Neural progenitor cell (in vitro differentiated cells): ENCODE measurements around the gene TRMT1. TPM values are rescaled to one million over a fixed set of nuclear protein-coding genes. Genes with fewer than 3 reads are reported as not detected.

ENCODE experiments used
- DNase-seq: peaks from one replicate; pipeline ENCODE4 v3.0.0-alpha.2; 2016; ENCODE audit warnings: low spot score
- H2AFZ ChIP-seq: fragments of 200-600 bp; sonication (generic); replicated peaks from 2 replicates; pipeline ENCODE4 v1.6.1; 2016; ENCODE audit warnings: antibody characterized with exemption
- H3F3A ChIP-seq: fragments of 200-600 bp; sonication (generic); 2 replicates; pipeline ENCODE4 v1.6.1; 2016; ENCODE audit warnings: antibody characterized with exemption, low read depth
- H3K27ac ChIP-seq: fragments of 200-600 bp; sonication (generic); 2 replicates; pipeline ENCODE4 v1.5.1; 2016; ENCODE audit warnings: mild to moderate bottlenecking
- H3K27me3 ChIP-seq: fragments of 200-600 bp; sonication (generic); 2 replicates; pipeline ENCODE4 v1.6.1; 2016; ENCODE audit warnings: mild to moderate bottlenecking, moderate library complexity
- H3K36me3 ChIP-seq: fragments of 200-600 bp; sonication (generic); 2 replicates; pipeline ENCODE4 v1.5.1; 2016
- H3K4me1 ChIP-seq: fragments of 200-600 bp; sonication (generic); 2 replicates; pipeline ENCODE4 v1.6.1; 2016; ENCODE audit warnings: mixed run types
- H3K4me2 ChIP-seq: fragments of 200-600 bp; sonication (generic); 2 replicates; pipeline ENCODE4 v1.6.1; 2016
- H3K4me3 ChIP-seq: fragments of 200-600 bp; sonication (generic); 2 replicates; pipeline ENCODE4 v1.5.1; 2016
- H3K79me2 ChIP-seq: fragments of 200-600 bp; sonication (generic); 2 replicates; pipeline ENCODE4 v1.6.1; 2016; ENCODE audit warnings: low read depth
- H3K9ac ChIP-seq: fragments of 200-600 bp; sonication (generic); 2 replicates; pipeline ENCODE4 v1.6.1; 2016
- H3K9me3 ChIP-seq: fragments of 200-600 bp; sonication (generic); 2 replicates; pipeline ENCODE4 v1.5.1; 2016; ENCODE audit warnings: low read depth
- H4K20me1 ChIP-seq: fragments of 200-600 bp; sonication (generic); 2 replicates; pipeline ENCODE4 v1.6.1; 2016; ENCODE audit warnings: low read depth
- H3K27ac Mint-ChIP-seq: 3 replicates; pipeline ENCODE4 v1.8.0; 2021; ENCODE audit warnings: mixed read lengths
- H3K27me3 Mint-ChIP-seq: 2 replicates; pipeline ENCODE4 v1.8.0; 2022; ENCODE audit warnings: low read depth, mild to moderate bottlenecking, inconsistent platforms, moderate library complexity, mixed read lengths; ENCODE audit not compliant: insufficient read depth
- H3K36me3 Mint-ChIP-seq: 3 replicates; pipeline ENCODE4 v1.8.0; 2021; ENCODE audit warnings: mixed read lengths
- H3K4me1 Mint-ChIP-seq: 3 replicates; pipeline ENCODE4 v1.8.0; 2021; ENCODE audit warnings: mixed read lengths
- H3K4me3 Mint-ChIP-seq: 3 replicates; pipeline ENCODE4 v1.8.0; 2021; ENCODE audit warnings: mild to moderate bottlenecking, moderate library complexity, mixed read lengths
- H3K9me3 Mint-ChIP-seq: 3 replicates; pipeline ENCODE4 v1.8.0; 2020; ENCODE audit warnings: mixed read lengths
- EZH2 ChIP-seq: fragments of 200-600 bp; sonication (generic); IDR thresholded peaks from 2 replicates; pipeline ENCODE4 v1.6.1; 2017; ENCODE audit warnings: antibody characterized with exemption, mild to moderate bottlenecking, moderate library complexity
- EZH2phosphoT487 ChIP-seq: fragments of 200-600 bp; sonication (generic); IDR thresholded peaks from 2 replicates; pipeline ENCODE4 v1.6.1; 2017; ENCODE audit warnings: antibody characterized with exemption
- total RNA-seq: library from RNA; depleted of rRNA; stranded (reverse); fragments of >200 nt; gene quantifications from 2 replicates; pipeline ENCODE4 v1.2.3, GENCODE V29; 2015; ENCODE audit warnings: low replicate concordance
- TF ChIP-seq, protein P1 (sequence below): fragments of 200-600 bp; sonication (generic); IDR thresholded peaks from 2 replicates; pipeline ENCODE4 v1.5.1; 2017; ENCODE audit warnings: antibody characterized with exemption, mild to moderate bottlenecking

TRMT1 gene
- total RNA-seq, 1 donor from 2014 or later: 30.2 TPM

DNA sequence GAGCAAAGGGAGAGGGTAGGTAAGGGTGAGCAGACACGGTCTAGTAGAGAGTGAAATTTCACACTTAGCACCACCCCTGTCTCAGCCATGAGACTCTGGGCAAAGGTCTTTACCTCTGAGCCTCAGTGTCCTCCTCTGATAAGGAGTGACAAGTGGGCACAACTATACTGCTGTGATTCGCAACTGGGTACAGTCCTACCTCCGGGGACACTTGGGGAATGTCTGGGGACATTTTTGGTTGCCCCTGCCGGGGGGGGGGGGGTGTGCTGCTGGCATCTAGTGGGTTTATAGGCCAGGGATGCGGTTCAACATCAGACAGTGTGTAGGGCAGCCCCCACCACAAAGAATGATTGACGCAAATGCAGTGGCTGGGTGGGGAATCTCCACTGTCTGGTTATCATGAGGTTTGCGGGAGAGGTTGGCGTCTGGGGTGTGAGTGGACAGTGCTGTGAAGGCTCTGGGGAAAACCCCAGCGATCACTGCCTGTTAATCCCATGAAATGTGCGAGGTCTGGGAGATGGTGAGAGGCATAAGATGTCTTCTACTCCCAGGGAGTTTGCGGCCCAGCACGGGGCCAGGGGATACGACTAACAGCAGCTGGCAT lies 5.8 kb upstream of the TRMT1 start:
- peaks cover 90% of the 10 kb centered on the region for H4K20me1 ChIP-seq
- Mint-ChIP-seq H3K27me3 (peaks cover 11% of the 10 kb centered on the region), H3K9me3 (no peaks in the 10 kb centered on the region), H3K27ac (peak overlapping the region; percentile 59), H3K4me1 (peaks cover 40% of the 10 kb centered on the region), H3K4me3 (peak overlapping the region; percentile 1), H3K36me3 (peaks cover 9% of the 10 kb centered on the region)
- H3K4me3 ChIP-seq: no peak overlapping the region
- H3K79me2 ChIP-seq: peaks cover 94% of the 10 kb centered on the region
- TF ChIP-seq EZH2phosphoT487 (no peak), EZH2 (no peak)
- TF ChIP-seq, protein P1, sequence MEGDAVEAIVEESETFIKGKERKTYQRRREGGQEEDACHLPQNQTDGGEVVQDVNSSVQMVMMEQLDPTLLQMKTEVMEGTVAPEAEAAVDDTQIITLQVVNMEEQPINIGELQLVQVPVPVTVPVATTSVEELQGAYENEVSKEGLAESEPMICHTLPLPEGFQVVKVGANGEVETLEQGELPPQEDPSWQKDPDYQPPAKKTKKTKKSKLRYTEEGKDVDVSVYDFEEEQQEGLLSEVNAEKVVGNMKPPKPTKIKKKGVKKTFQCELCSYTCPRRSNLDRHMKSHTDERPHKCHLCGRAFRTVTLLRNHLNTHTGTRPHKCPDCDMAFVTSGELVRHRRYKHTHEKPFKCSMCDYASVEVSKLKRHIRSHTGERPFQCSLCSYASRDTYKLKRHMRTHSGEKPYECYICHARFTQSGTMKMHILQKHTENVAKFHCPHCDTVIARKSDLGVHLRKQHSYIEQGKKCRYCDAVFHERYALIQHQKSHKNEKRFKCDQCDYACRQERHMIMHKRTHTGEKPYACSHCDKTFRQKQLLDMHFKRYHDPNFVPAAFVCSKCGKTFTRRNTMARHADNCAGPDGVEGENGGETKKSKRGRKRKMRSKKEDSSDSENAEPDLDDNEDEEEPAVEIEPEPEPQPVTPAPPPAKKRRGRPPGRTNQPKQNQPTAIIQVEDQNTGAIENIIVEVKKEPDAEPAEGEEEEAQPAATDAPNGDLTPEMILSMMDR: no peak
- H3K27me3 ChIP-seq: no peaks in the 10 kb centered on the region
- peaks cover 15% of the 10 kb centered on the region for H3K4me1 ChIP-seq
- H3K9me3 ChIP-seq: no peaks in the 10 kb centered on the region
- no peak overlapping the region for H2AFZ ChIP-seq
- no peak overlapping the region for H3K4me2 ChIP-seq
- no peak overlapping the region for H3K27ac ChIP-seq
- peaks cover 4% of the 10 kb centered on the region for H3F3A ChIP-seq
- DNase-seq: no peak
- no peaks in the 10 kb centered on the region for H3K36me3 ChIP-seq
- H3K9ac ChIP-seq: no peak overlapping the region

DNA sequence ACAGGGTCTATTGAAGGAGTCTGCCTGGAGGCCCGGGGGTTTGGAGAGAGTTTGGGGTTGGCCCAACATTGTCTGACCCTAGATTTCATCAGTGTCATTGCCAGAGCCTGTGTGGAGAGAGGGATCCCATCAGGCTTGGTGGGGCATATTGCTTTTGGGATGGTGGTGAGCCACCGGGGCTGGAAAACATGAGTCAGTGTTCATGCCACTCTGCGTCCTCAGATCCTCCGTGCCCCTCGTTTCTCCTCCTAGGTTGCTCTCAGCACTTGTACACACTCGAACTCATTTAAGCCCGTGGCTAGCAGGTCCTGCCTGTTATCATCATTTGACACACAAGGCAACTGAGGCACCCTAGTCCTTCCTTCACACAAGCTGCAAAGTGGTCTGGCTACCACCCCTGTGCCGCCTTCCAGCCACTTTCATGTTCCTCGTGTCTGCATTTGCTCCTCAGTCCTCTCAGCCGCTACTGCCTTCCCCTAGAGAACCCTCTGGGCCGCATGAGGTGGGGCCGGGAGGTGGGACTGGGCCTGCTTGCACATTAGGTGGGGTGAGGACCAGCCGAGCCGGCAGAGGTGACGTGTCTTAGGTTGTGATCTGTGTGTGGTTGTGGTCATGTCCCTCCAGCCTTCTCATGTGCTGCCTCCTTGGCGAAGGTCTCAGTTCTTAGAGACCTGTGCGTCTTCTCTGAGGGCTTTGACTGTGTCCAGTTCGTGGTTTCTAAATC lies 5.2 kb upstream of the TRMT1 start:
- H3K4me1 Mint-ChIP-seq: peaks cover 43% of the 10 kb centered on the region
- peaks cover 9% of the 10 kb centered on the region for H3K36me3 Mint-ChIP-seq
- no peak for DNase-seq
- no peaks in the 10 kb centered on the region for H3K9me3 Mint-ChIP-seq
- Histone ChIP-seq H3F3A (peaks cover 10% of the 10 kb centered on the region), H3K9me3 (no peaks in the 10 kb centered on the region), H3K4me2 (no peak overlapping the region), H2AFZ (no peak overlapping the region), H3K36me3 (no peaks in the 10 kb centered on the region), H3K27ac (no peak overlapping the region), H3K79me2 (peaks cover 88% of the 10 kb centered on the region), H3K4me1 (peaks cover 15% of the 10 kb centered on the region), H4K20me1 (peaks cover 83% of the 10 kb centered on the region), H3K27me3 (no peaks in the 10 kb centered on the region), H3K9ac (no peak overlapping the region), H3K4me3 (no peak overlapping the region)
- no peak overlapping the region for H3K4me3 Mint-ChIP-seq
- TF ChIP-seq, protein P1: no peak
- TF ChIP-seq EZH2 (no peak), EZH2phosphoT487 (no peak)
- peaks cover 11% of the 10 kb centered on the region for H3K27me3 Mint-ChIP-seq
- peak overlapping the region; percentile 59 for H3K27ac Mint-ChIP-seq

DNA sequence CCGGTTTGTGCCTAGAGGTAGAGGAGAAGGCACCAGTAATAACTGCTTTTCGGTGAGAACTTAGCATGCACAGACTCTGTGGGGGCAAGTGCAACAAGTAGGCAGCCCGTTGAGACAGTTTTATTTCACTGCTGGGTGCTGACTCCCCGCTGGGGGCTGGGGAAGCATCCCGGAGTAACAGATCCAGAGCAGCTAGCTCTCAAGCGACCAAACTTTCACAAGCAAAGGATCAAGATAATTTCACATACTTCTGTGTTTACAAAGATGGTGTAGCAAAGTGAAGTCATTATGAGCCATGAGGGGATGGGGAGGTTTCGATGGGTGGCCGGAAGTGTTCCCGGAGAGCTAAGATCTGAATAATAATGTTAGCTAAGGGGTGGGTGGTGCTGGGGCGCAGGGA lies 4.3 kb upstream of the TRMT1 start:
- H3K27ac ChIP-seq: no peak overlapping the region
- H3K4me3 Mint-ChIP-seq: peak overlapping the region; percentile 21
- H3F3A ChIP-seq: peaks cover 14% of the 10 kb centered on the region
- peaks cover 11% of the 10 kb centered on the region for H3K27me3 Mint-ChIP-seq
- H3K4me2 ChIP-seq: no peak overlapping the region
- H4K20me1 ChIP-seq: peaks cover 74% of the 10 kb centered on the region
- H3K4me1 Mint-ChIP-seq: peaks cover 49% of the 10 kb centered on the region
- H3K4me1 ChIP-seq: peaks cover 16% of the 10 kb centered on the region
- H3K4me3 ChIP-seq: no peak overlapping the region
- TF ChIP-seq, protein P1: no peak
- TF ChIP-seq EZH2 (no peak), EZH2phosphoT487 (no peak)
- peaks cover 9% of the 10 kb centered on the region for H3K36me3 Mint-ChIP-seq
- no peak overlapping the region for H3K9ac ChIP-seq
- H3K9me3 Mint-ChIP-seq: no peaks in the 10 kb centered on the region
- peaks cover 84% of the 10 kb centered on the region for H3K79me2 ChIP-seq
- no peaks in the 10 kb centered on the region for H3K36me3 ChIP-seq
- no peak overlapping the region for H3K27ac Mint-ChIP-seq
- no peak overlapping the region for H2AFZ ChIP-seq
- no peaks in the 10 kb centered on the region for H3K27me3 ChIP-seq
- DNase-seq: no peak
- H3K9me3 ChIP-seq: no peaks in the 10 kb centered on the region
